Measurements from ENCODE around the gene PHLPP1. TPM values are rescaled to one million over a fixed set of nuclear protein-coding genes. Genes with fewer than 3 reads are reported as not detected.

PHLPP1 gene
- total RNA-seq, 4 donors from 2014 or later, result 15.7 to 21.8 (median 20.5) TPM

- Histone ChIP-seq H3K36me3 (no peaks in the 10 kb centered on the region), H3K9me3 (no peaks in the 10 kb centered on the region), H3K27me3 (no peaks in the 10 kb centered on the region), H3K4me1 (no peaks in the 10 kb centered on the region), H3K27ac (no peak overlapping the region), H3K4me3 (no peak overlapping the region)
- no peak for TF ChIP-seq POLR2A (IDR thresholded peaks at IDR 0.05)
- no peak for DNase-seq
Measured at GRCh38 chr18:62777814-62778213, 62.5 kb downstream of the PHLPP1 start.

GRCh38 chr18:62778976-62779869 lies 63.9 kb downstream of the PHLPP1 start:
- H3K27me3 ChIP-seq, result no peaks in the 10 kb centered on the region
- DNase-seq, result no peak
- no peak overlapping the region for H3K27ac ChIP-seq
- no peaks in the 10 kb centered on the region for H3K36me3 ChIP-seq
- TF ChIP-seq POLR2A (IDR thresholded peaks at IDR 0.05) (no peak), CTCF (IDR thresholded peaks at IDR 0.05) (no peak)
- no peak overlapping the region for H3K4me3 ChIP-seq
- no peaks in the 10 kb centered on the region for H3K9me3 ChIP-seq
- H3K4me1 ChIP-seq, result no peaks in the 10 kb centered on the region

GRCh38 chr18:62781262-62781661 lies 65.9 kb downstream of the PHLPP1 start:
- no peak for TF ChIP-seq CTCF (IDR thresholded peaks at IDR 0.05)
- DNase-seq, result no peak
- Histone ChIP-seq H3K9me3 (no peaks in the 10 kb centered on the region), H3K36me3 (no peaks in the 10 kb centered on the region), H3K27ac (no peak overlapping the region), H3K4me3 (no peak overlapping the region), H3K27me3 (no peaks in the 10 kb centered on the region), H3K4me1 (peaks cover 0 to 3% (median 0%) of the 10 kb centered on the region in 4 donors)

- Histone ChIP-seq H3K27ac (no peak overlapping the region), H3K27me3 (no peaks in the 10 kb centered on the region), H3K4me3 (no peak overlapping the region), H3K9me3 (no peaks in the 10 kb centered on the region), H3K4me1 (peaks cover 0 to 3% (median 0%) of the 10 kb centered on the region in 4 donors), H3K36me3 (no peaks in the 10 kb centered on the region)
- TF ChIP-seq POLR2A (IDR thresholded peaks at IDR 0.05) (no peak), CTCF (IDR thresholded peaks at IDR 0.05) (no peak)
- DNase-seq, result no peak
Measured at GRCh38 chr18:62781893-62782292, 66.6 kb downstream of the PHLPP1 start.

GRCh38 chr18:62784338-62784965 lies 69.1 kb downstream of the PHLPP1 start:
- Histone ChIP-seq H3K27ac (peak overlapping the region in 1 of 4 donors; percentile 4), H3K4me1 (peaks cover 0 to 3% (median 0%) of the 10 kb centered on the region in 4 donors), H3K4me3 (no peak overlapping the region), H3K36me3 (no peaks in the 10 kb centered on the region), H3K9me3 (no peaks in the 10 kb centered on the region), H3K27me3 (no peaks in the 10 kb centered on the region)
- no peak for TF ChIP-seq POLR2A (IDR thresholded peaks at IDR 0.05)
- no peak for TF ChIP-seq CTCF (IDR thresholded peaks at IDR 0.05)
- no peak for DNase-seq

- Histone ChIP-seq H3K27me3 (no peaks in the 10 kb centered on the region), H3K36me3 (no peaks in the 10 kb centered on the region), H3K4me1 (peaks cover 0 to 3% (median 0%) of the 10 kb centered on the region in 4 donors), H3K9me3 (no peaks in the 10 kb centered on the region), H3K4me3 (no peak overlapping the region), H3K27ac (peak overlapping the region in 1 of 4 donors; percentile 4)
- TF ChIP-seq POLR2A (IDR thresholded peaks at IDR 0.05), result no peak
- TF ChIP-seq CTCF (IDR thresholded peaks at IDR 0.05), result no peak
- DNase-seq, result no peak
Measured at GRCh38 chr18:62784966-62785413, 69.6 kb downstream of the PHLPP1 start.

All from Peyer's patch (tissue), 4 donors.